ENCODE measurements around the gene IMPDH2. TPM values are rescaled to one million over a fixed set of nuclear protein-coding genes. Genes with fewer than 3 reads are reported as not detected.
A peak's percentile ranks its signal among the peaks of the same experiment; 100 is the strongest.

The IMPDH2 gene
- total RNA-seq, 6 experiments from 2014 or later: 195 to 228 (median 202) TPM

DNA sequence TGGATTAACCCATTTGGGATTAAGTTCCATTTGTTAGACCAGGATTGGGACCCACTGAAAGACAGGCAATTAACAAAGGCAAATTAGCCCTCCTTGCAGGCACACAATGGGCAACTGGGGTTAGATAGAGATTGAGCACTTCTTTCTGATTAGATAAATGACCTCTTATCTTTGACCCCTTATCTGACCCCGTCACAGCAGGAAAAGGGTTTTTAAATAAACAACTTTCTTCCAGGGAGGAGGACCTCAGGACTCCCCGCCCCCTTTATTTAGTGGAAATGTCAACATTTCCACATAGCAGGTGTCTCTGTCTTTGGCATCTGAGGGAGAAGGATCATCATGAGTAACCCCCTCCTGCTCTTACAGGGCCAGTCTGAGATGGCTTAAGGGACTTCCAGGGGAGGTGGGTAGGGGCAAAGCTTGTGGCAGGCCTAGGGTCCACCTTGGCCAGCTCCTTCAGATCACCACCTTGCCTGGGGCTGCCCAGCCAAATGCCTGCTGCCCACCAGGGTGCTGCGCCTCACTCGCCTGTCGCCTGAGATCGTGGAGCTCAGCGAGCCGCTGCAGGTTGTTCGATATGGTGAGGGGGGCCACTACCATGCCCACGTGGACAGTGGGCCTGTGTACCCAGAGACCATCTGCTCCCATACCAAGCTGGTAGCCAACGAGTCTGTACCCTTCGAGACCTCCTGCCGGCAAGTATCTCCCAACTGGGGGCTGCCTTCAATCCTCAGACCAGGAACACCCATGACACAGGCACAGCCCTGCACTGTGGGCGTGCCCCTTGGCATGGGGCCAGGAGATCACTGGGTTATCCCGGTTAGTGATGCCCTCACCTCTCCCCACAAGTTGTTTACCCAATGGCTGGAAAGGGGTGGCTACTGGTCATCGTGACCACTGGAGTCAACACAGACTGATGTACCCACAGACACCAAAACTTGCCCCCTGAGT lies 24.6 kb downstream of the IMPDH2 start:
- no peak for DNase-seq
- H3K4me3 Mint-ChIP-seq: no peak overlapping the region
- peaks cover 8% of the 10 kb centered on the region; the same call in 1 of the 2 replicates for H3K36me3 Mint-ChIP-seq (ENCODE audit: low read depth)
- TF ChIP-seq, protein P1, sequence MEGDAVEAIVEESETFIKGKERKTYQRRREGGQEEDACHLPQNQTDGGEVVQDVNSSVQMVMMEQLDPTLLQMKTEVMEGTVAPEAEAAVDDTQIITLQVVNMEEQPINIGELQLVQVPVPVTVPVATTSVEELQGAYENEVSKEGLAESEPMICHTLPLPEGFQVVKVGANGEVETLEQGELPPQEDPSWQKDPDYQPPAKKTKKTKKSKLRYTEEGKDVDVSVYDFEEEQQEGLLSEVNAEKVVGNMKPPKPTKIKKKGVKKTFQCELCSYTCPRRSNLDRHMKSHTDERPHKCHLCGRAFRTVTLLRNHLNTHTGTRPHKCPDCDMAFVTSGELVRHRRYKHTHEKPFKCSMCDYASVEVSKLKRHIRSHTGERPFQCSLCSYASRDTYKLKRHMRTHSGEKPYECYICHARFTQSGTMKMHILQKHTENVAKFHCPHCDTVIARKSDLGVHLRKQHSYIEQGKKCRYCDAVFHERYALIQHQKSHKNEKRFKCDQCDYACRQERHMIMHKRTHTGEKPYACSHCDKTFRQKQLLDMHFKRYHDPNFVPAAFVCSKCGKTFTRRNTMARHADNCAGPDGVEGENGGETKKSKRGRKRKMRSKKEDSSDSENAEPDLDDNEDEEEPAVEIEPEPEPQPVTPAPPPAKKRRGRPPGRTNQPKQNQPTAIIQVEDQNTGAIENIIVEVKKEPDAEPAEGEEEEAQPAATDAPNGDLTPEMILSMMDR (IDR thresholded peaks at IDR 0.05): no peak
- H3K4me1 Mint-ChIP-seq (ENCODE audit: low read depth): peaks cover 28% of the 10 kb centered on the region
- H3K9me3 Mint-ChIP-seq: no peaks in the 10 kb centered on the region
- peaks cover 2% of the 10 kb centered on the region; the same call in 1 of the 2 replicates for H3K27me3 Mint-ChIP-seq (ENCODE audit: insufficient read depth)
- no peak overlapping the region for H3K27ac Mint-ChIP-seq

DNA sequence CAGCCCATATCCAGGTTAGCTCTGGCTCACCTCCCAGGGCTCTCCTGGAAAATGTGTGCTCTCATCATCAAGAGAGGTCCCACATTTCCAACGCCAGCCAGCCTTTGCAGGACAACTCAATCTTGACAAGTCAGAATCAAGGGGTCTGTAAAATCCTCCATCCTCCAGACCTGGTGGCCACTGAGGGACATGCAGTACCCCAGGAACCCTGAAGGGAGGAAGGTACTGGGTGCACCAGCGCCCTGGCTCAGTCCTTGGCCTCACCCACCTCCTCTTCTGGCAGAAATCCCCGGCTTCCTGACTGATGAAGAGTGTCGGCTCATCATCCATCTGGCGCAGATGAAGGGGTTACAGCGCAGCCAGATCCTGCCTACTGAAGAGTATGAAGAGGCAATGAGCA lies 28.0 kb downstream of the IMPDH2 start:
- DNase-seq: no peak
- no peaks in the 10 kb centered on the region for H3K9me3 Mint-ChIP-seq

DNA sequence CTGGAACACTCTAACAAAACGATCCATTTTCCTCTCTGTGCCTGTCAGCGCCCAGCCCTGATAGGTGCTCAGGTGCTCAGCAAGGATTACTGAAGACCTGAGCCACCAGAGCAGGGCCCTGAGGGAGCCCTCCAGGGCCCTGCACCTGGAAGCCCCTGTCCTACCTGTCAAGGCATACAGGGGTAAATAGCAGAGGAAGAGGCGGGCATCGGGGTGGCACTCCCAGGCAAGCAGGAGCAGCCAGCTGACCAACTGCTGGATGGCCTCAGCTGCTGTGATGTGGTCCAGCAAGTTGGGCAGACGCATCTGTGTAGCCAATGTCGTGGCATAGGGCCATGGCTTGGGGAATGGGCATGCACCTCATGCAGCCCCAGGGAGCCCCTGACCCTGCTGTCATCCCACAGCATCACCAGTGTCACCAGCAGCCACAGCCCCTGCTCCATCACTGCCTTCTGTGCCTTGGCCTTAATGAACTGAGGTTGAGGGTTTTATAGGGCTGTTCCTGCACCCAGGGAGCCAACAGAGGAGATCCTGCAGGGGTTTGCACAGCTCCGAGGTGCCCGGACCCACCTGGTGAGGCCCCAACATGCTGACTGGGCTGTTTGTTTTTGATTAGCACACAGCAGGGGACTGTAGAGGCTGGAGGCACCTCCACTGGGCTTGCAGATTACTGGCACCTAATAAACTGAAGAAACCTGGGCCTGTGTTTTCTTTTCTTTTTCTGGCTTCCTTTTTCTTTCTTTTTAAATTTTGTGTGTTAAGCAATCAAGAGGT lies 29.9 kb downstream of the IMPDH2 start:
- Mint-ChIP-seq H3K27me3 (ENCODE audit: insufficient read depth) (no peaks in the 10 kb centered on the region; the same call in 1 of the 2 replicates), H3K36me3 (ENCODE audit: low read depth) (peaks cover 10% of the 10 kb centered on the region), H3K4me1 (ENCODE audit: low read depth) (0 out of 2 replicates have a peak, but pooled peaks cover under 1% of the 10 kb centered on the region), H3K9me3 (no peaks in the 10 kb centered on the region), H3K27ac (no peak overlapping the region), H3K4me3 (no peak overlapping the region)
- DNase-seq: no peak
- TF ChIP-seq, protein P1 (IDR thresholded peaks at IDR 0.05): no peak

More for the DNA sequence above, 28.0 kb downstream of the IMPDH2 start:
- 0 out of 2 replicates have a peak, but pooled peaks cover 4% of the 10 kb centered on the region for H3K36me3 Mint-ChIP-seq (ENCODE audit: low read depth)
- H3K27me3 Mint-ChIP-seq (ENCODE audit: insufficient read depth): no peaks in the 10 kb centered on the region
- H3K4me1 Mint-ChIP-seq (ENCODE audit: low read depth): peaks cover 2% of the 10 kb centered on the region
- H3K4me3 Mint-ChIP-seq: no peak overlapping the region
- TF ChIP-seq, protein P1 (IDR thresholded peaks at IDR 0.05): peak; percentile 28; the same call in 1 of the 2 replicates
- no peak overlapping the region for H3K27ac Mint-ChIP-seq

DNA sequence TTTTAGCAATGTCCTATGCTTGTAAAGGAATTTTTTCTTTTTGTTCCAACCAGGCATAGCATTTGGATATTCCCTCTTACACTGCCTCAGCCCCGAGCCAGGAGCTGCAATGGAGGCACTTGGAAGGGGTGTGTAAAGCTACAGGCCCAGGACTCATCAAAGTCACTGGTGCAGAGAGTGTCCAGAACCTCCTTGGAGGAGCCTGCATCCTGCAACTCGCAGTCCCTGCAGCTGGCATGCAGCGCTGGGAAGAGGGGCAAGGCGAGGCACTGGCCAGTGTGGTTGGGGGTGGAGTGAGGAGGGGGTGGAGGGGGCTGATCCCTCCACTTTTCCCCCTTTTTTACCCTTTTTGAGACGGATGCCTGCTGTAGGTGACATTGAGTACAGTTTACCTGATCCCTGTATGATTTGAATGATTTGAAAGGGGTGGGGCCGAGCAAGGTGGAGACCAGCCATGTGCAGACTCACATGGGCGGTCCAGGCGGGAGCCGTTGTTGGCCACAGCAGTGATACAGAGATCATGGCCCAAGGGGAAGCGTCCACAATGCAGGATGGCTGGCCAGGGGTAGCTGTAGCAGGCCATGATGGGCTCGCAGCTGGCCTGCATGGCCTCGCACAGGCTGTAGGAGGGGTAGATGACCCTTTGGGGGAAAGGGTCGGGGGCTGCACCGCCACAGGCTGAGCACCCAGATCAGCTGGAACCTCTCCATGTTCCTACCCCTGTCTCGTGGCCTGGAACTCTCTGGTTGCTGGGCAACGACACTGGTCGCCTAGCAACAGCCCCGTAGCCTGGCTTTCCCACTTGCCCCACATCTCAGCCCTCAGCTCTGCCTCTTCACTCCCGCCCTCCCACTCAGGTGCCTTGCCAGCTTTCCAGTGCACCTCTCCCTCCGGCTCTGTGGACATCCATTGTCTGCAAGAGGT lies 31.2 kb downstream of the IMPDH2 start:
- H3K9me3 Mint-ChIP-seq: no peaks in the 10 kb centered on the region
- TF ChIP-seq, protein P1 (IDR thresholded peaks at IDR 0.05): no peak
- H3K27ac Mint-ChIP-seq: no peak overlapping the region
- peaks cover 6% of the 10 kb centered on the region for H3K36me3 Mint-ChIP-seq (ENCODE audit: low read depth)
- no peak for DNase-seq
- no peaks in the 10 kb centered on the region; the same call in 1 of the 2 replicates for H3K27me3 Mint-ChIP-seq (ENCODE audit: insufficient read depth)
- peaks cover 13% of the 10 kb centered on the region for H3K4me1 Mint-ChIP-seq (ENCODE audit: low read depth)
- no peak overlapping the region for H3K4me3 Mint-ChIP-seq
